Erythroblast (primary cell): Measurements from ENCODE around the gene IL1R1.

ENCODE experiments used
- GATA1 ChIP-seq: IDR thresholded peaks from 2 replicates; pipeline ENCODE4 v1.6.1; 2011; ENCODE audit warnings: low read depth, mild to moderate bottlenecking, control low read depth, low read length, moderate library complexity
- POLR2A ChIP-seq: IDR thresholded peaks from 2 replicates; pipeline ENCODE4 v1.6.1; 2011; ENCODE audit warnings: mild to moderate bottlenecking, low read length

GRCh38 chr2:102094917-102095316 lies 47.6 kb upstream of the IL1R1 start:
- TF ChIP-seq POLR2A: no peak
- no peak for TF ChIP-seq GATA1
